GM23248 (cell line): ENCODE data around the gene C1QTNF6.

Source experiments
- EZH2 ChIP-seq: fragments of 200-600 bp; sonication (generic); IDR thresholded peaks from 2 replicates; pipeline ENCODE4 v1.6.1; 2018; ENCODE audit warnings: antibody characterized with exemption, mild to moderate bottlenecking; ENCODE audit not compliant: insufficient read depth, poor library complexity, severe bottlenecking
- EZH2phosphoT487 ChIP-seq: fragments of 200-600 bp; sonication (generic); IDR thresholded peaks from 2 replicates; pipeline ENCODE4 v1.6.1; 2018; ENCODE audit warnings: antibody characterized with exemption, moderate library complexity, mild to moderate bottlenecking, low read depth; ENCODE audit not compliant: insufficient read depth

DNA sequence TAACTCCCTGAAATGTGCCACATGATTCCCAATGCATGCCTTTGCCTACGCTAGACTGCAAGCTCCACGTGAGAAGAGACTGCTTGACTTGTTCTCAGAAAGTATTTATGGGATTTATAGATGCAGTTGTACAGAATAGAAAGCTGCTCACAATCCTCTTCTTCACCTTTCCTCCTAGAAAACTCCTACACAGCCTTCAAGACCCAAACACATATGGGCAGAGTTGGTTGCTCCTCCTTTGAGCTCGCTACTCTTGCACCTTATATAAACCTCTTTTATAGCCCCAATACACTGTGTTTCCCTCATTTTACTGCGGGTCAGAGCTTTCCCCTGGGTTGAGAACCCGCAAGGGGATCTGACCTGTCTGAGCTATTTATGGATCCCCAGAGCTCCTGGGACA, 16.4 kb downstream of the C1QTNF6 start:
- TF ChIP-seq EZH2 (no peak), EZH2phosphoT487 (no peak)
